Endothelial cell (in vitro differentiated cells): ENCODE measurements around the gene NCOA3. TPM values are rescaled to one million over a fixed set of nuclear protein-coding genes. Genes with fewer than 3 reads are reported as not detected.
"Not testable (repeated sequence)": the region's sequence is repeated elsewhere in the genome, so short reads cannot be mapped to it uniquely, and the experiment has no call there.

Source experiments
- DNase-seq: peaks from one replicate; pipeline ENCODE4 v3.0.0; 2021; ENCODE audit warnings: low spot score
- H3K27ac Mint-ChIP-seq: one replicate; pipeline ENCODE4 v1.8.0; 2021; ENCODE audit warnings: mixed read lengths, inconsistent platforms; ENCODE audit not compliant: unreplicated experiment
- H3K27me3 Mint-ChIP-seq: one replicate; pipeline ENCODE4 v1.8.0; 2021; ENCODE audit warnings: mild to moderate bottlenecking, moderate library complexity, mixed read lengths, inconsistent platforms; ENCODE audit not compliant: unreplicated experiment
- H3K36me3 Mint-ChIP-seq: one replicate; pipeline ENCODE4 v1.8.0; 2021; ENCODE audit warnings: mild to moderate bottlenecking, low read depth, mixed read lengths, inconsistent platforms; ENCODE audit not compliant: unreplicated experiment
- H3K4me1 Mint-ChIP-seq: one replicate; pipeline ENCODE4 v1.8.0; 2021; ENCODE audit warnings: mild to moderate bottlenecking, mixed read lengths, inconsistent platforms; ENCODE audit not compliant: unreplicated experiment
- H3K4me3 Mint-ChIP-seq: one replicate; pipeline ENCODE4 v1.8.0; 2021; ENCODE audit warnings: mild to moderate bottlenecking, mixed read lengths, inconsistent platforms; ENCODE audit not compliant: unreplicated experiment
- H3K9me3 Mint-ChIP-seq: one replicate; pipeline ENCODE4 v1.8.0; 2021; ENCODE audit warnings: mixed read lengths, inconsistent platforms; ENCODE audit not compliant: unreplicated experiment
- total RNA-seq: library from RNA; stranded (reverse); fragmentation: NEBNext Ultra II Directional; extraction: Animal tissue kit (Norgen Biotek cat#: 25700); gene quantifications from one replicate; pipeline ENCODE4 v1.2.1, GENCODE V29; 2021; ENCODE audit not compliant: unreplicated experiment
- TF ChIP-seq, protein P1 (sequence below): fragments of 200-600 bp; sonication (generic); IDR thresholded peaks from one replicate; pipeline ENCODE4 v1.5.0; 2021; ENCODE audit warnings: antibody characterized with exemption; ENCODE audit not compliant: unreplicated experiment

NCOA3 gene
- total RNA-seq, 1 donor from 2014 or later = 54.8 TPM

DNA sequence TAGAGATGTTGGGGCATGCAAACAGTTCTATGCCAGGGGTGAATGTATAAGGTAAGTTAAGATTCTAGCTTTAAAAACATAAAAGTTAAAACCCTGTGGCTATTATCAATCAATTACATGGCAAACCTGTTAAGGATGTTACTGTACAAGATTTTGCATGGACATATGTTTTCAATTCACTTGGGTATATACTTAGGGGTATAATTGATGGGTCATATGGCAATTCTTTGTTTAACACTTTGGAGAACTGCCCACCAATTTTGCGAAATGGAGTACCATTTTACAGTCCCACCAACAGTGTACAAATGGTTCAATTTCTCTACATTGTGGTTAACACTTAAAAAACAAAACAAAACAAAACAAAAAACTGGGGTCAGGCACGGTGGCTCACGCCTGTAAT, 9.4 kb upstream of the NCOA3 start:
- peaks cover 9% of the 10 kb centered on the region for H3K4me1 Mint-ChIP-seq
- no peaks in the 10 kb centered on the region for H3K36me3 Mint-ChIP-seq
- peaks cover 1% of the 10 kb centered on the region for H3K27me3 Mint-ChIP-seq
- no peak for DNase-seq
- no peak overlapping the region for H3K27ac Mint-ChIP-seq
- H3K4me3 Mint-ChIP-seq = no peak overlapping the region
- TF ChIP-seq, protein P1, sequence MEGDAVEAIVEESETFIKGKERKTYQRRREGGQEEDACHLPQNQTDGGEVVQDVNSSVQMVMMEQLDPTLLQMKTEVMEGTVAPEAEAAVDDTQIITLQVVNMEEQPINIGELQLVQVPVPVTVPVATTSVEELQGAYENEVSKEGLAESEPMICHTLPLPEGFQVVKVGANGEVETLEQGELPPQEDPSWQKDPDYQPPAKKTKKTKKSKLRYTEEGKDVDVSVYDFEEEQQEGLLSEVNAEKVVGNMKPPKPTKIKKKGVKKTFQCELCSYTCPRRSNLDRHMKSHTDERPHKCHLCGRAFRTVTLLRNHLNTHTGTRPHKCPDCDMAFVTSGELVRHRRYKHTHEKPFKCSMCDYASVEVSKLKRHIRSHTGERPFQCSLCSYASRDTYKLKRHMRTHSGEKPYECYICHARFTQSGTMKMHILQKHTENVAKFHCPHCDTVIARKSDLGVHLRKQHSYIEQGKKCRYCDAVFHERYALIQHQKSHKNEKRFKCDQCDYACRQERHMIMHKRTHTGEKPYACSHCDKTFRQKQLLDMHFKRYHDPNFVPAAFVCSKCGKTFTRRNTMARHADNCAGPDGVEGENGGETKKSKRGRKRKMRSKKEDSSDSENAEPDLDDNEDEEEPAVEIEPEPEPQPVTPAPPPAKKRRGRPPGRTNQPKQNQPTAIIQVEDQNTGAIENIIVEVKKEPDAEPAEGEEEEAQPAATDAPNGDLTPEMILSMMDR = no peak
- H3K9me3 Mint-ChIP-seq = no peaks in the 10 kb centered on the region

DNA sequence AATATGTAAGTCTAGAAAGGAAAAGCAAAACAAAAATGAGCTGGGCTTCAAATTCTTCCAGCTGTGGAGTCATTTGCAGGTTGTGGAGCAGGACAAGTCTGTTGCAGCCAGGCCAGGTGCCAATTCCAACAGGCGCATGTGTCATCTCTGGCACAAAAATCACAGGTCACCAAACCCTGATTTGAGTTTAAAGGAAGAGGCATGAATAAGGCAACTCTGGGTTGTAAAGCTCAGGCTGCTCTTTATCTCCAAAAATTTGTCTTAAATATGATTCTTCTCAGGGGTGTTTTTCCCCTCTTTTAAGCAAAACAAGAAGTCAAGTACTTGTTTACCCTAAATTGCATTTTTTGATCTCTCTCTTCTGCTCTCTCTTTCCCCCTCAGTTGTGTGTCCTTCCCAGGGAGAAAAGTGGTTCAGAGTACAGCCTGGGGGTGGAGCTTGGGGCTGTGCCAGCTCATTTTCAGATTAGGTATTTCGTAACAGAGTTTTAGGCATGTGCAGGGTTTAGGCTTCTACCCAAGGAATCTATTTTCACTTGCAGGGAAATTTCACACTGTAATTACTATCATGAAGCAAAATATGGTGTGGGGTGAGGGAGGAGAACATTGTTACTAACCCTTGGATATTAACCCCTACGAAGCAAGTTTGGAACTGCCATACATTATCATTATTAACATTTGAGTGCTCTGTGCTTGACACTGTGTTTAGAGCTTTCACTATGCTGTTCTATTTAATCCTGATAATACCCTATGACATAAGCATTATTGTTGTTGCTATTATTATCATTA, 8.3 kb upstream of the NCOA3 start:
- no peak overlapping the region for H3K4me3 Mint-ChIP-seq
- no peaks in the 10 kb centered on the region for H3K9me3 Mint-ChIP-seq
- no peak overlapping the region for H3K27ac Mint-ChIP-seq
- no peaks in the 10 kb centered on the region for H3K36me3 Mint-ChIP-seq
- H3K27me3 Mint-ChIP-seq = peaks cover 2% of the 10 kb centered on the region
- no peak for DNase-seq
- H3K4me1 Mint-ChIP-seq = peaks cover 4% of the 10 kb centered on the region
- TF ChIP-seq, protein P1 = no peak

DNA sequence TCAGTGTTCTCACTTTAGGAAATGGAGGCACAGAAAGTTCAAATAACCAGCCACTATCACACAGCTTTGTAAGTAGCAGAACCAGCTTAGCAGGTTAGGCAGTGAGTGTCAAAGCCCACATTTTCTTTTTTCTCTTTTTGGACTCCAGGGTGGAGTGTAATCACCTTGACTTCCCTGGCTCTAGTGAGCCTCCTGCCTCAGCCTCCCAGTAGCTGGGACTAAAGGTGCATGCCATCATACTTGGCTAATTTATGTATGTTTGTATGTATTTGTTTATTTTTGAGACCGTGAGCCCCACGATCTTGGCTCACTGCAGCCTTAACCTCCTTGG, 7.8 kb upstream of the NCOA3 start:
- H3K4me3 Mint-ChIP-seq = no peak overlapping the region
- DNase-seq = no peak
- no peak overlapping the region for H3K27ac Mint-ChIP-seq
- TF ChIP-seq, protein P1 = no peak
- no peaks in the 10 kb centered on the region for H3K36me3 Mint-ChIP-seq
- no peaks in the 10 kb centered on the region for H3K9me3 Mint-ChIP-seq
- H3K4me1 Mint-ChIP-seq = peaks cover 4% of the 10 kb centered on the region
- peaks cover 2% of the 10 kb centered on the region for H3K27me3 Mint-ChIP-seq

DNA sequence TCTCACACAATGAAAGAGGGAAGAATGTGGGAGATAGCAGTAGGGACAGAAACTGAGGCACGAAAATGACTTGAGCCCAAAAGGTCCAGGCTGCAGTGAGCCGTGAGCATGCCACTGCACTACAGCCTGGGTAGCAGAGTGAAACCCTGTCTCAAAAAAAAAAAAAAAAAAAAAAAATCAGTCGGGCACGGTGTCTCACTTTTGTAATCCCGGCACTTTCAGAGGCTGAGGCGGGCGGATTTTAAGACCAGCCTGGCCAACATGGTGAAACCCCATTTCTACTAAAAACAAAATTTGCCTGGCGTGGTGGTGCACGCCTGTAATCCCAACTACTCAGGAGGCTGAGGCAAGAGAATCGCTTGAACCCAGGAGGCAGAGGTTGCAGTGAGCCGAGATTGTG, 7.1 kb upstream of the NCOA3 start:
- not testable (repeated sequence) for H3K27me3 Mint-ChIP-seq, DNase-seq, H3K4me3 Mint-ChIP-seq, H3K9me3 Mint-ChIP-seq, H3K36me3 Mint-ChIP-seq, H3K4me1 Mint-ChIP-seq, H3K27ac Mint-ChIP-seq

DNA sequence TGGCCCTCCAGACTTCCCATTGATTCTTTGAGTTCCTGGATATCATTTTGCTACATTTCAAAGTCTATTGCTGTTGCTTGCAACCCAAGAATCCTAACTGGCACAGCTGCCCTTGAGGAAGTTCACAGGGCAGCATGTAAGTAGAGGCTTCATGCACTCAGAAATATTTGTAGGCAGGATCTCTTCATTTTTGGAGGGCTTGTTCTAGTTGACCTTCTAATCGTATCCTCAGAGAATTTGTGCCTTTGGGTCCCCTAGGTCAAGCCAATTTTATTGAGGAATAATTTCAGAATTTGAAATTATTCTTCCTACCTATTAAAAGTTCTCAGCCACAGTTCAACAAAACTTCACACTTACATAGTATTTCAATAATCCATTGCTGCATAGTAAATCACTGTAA, 5.6 kb upstream of the NCOA3 start:
- Mint-ChIP-seq H3K36me3 (peaks cover 2% of the 10 kb centered on the region), H3K4me3 (no peak overlapping the region), H3K9me3 (no peaks in the 10 kb centered on the region), H3K27me3 (peaks cover 2% of the 10 kb centered on the region), H3K4me1 (peaks cover 12% of the 10 kb centered on the region), H3K27ac (no peak overlapping the region)
- TF ChIP-seq, protein P1 = no peak
- DNase-seq = no peak
